ENCODE data around the gene NAT8L.

Gene NAT8L

DNA sequence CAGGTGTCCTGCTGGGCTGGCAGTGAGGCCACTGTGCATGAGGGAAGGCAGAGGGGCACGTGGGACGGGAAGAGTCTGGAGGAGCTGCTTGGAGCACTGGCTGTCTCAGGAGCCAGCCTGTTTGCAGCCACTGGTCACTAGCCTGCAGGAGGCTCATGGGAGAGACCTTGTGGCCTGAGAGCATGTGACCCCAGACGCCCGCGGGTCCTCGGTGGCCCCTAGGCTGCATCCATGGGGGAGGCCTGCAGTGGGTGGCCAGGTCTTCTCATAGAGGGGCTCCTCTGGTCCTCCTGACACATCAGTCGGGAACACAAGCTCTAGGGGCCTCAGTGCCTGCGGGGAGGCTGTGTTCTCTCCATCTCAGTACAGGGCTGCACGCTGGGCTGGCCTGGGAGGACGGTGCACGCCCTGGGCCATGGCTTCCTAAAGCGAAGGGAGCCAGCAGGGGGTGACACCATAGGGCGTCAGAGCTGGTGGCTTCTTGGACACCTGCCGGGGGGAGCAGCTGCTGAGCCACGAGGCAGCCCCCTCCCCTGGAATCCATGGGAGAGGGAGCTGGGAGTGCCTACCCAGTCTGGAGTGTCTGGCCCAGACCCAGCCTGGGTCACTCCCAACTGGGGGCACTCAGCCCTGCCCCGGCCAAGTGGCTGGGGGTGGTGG lies 12.3 kb downstream of the NAT8L start:
- intact Hi-C loops (cut with DNase I): no loop called here
- DNase-seq: peak in 5 of 42 donors; percentile 23 to 55 (median 39)

DNA sequence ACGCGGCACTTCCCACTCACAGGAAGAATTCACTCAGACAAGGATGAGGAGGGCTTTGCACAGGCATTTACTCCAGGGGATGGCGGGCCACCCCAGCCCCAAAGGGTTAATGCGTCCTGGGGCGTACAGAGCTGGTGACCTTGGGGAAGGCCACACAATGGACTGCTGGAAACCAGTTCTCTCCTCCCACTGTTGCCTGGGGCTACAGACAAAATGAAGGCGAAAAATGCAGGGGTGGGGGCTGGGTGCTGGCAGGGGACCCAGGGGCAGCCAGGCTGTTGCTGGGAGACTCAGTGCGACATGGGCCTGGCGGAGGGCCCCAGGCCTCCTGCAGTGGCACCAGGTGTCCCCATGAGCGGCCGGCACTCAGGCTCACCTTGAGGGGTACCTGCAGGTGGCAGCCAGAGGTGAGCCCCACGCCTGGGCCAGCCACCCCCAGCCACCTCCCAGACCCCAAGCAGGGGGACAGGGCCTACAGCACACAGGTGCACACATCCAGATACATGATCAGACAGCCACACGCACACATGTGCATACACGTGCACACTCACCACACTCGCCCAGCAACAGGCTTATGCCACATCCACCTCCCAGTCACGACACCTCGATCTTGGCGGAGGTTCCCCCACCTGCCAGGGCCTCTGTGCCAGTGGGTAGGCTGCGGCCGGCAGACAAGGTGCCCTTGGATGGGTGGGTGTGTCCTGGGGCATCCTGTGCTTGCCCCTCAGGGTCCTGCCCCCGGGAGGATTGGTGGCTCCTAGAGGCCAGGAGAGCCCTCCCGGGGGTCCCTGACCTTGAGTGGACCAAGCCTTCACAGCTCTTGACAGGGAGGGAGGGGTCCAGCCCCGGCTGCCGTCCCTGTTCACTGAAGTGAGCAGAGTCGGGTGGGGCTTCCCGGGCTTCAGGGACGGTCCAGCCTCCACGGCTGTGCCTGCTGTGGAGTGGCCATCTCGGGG lies 13.1 kb downstream of the NAT8L start:
- peak in 16 of 42 donors; percentile 9 to 79 (median 56) for DNase-seq
- intact Hi-C loops (cut with DNase I): no loop called here

DNA sequence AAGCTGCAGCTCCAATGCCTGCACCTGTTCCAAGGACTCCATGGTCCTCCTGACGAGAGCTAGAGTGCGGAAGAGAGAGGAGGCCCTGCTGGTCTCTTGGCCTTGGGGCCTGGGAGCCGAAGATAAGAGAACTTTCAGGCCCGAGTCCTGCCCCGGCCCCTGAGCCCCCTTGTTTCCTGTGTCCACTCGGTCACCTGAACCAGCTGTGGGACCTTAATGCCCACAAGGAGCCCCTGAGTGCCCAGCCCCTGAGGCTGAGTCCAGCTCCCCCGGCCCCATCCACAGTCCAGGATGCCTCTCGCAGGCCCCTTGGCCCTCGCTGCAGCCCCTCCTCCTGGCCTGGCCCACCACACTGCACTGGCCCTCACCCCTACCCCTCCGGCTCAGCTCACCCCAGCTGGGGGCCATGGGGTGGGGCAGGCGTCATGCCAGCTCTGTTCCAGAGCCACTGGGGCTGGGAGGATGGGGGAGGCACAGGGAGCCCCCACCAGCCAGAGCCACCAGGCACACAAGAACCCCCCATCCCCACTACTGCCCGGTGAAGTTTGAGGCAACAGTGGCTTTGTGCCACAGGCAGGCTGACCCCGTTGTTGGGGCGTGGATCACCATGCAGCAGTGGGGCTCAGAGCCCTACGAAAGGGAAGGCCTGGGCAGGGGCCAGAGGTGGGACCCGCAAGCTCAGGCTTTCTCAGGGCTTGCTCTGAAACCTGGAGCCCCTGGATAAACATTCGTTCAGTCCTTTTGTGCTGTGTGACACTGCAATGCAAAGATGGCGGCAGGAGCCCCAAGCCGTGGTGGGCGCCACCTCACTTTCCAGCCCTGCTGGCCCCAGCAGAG lies 14.1 kb downstream of the NAT8L start:
- intact Hi-C loops (cut with DNase I): no loop called here
- DNase-seq: peak in 3 of 42 donors; percentile 11 to 15 (median 15)

DNA sequence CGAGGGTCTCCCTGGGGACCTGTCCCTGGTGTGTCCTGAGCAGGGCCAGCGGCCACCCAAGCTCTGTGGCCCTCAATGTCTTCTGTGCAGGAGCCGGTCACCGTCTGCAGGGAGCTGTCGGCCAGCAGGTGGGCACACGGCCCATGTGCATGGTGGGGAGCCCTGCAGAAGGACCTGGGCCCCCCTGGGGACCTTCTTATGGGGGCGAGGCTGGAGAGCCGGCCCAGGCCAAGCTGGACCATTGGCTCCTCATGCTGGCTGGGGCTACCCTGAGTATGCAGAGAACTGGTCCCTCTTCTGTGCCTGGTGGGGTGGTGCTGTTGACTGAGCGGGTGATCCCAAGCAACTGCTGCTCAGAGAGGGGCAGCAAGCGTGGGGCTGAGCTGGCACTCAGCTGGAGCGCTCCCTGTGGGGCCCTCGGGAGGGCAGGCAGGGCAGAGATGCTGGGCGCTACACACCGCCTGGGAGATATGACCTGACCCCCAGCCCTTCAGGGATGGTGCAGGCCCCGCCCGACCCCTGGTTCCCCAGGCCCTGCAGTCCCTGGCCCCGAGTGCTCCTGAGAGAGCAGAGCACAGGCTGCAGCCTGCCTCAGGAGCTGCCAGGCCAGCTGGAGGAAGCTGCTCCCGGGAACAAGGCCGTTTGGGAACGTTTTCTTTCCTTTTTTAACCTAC lies 14.8 kb downstream of the NAT8L start:
- DNase-seq: peak in 2 of 42 donors; percentile 8 to 20
- intact Hi-C loops (cut with DNase I): no loop called here

DNA sequence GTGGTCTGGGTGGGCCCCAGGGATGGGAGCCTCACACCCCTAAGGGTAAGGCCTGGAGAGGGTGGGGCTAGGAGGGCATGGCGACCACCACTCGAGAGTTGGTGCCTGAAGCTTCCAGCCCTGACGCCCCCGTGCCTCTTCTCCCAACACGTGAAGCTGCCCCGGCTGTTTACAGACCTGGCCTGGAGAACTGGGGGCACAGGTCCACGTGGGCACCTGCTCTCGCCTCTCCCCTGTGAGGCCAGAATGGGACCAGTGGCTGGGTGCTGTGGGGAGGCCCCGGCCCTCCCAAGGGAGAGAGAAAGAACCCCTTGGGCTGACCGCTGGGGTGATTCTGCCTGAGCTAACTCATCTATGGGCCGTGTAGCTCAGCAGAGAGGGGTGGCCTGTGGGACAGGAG lies 15.5 kb downstream of the NAT8L start:
- intact Hi-C loops (cut with DNase I): no loop called here
- peak in 1 of 42 donors; percentile 18 for DNase-seq

DNA sequence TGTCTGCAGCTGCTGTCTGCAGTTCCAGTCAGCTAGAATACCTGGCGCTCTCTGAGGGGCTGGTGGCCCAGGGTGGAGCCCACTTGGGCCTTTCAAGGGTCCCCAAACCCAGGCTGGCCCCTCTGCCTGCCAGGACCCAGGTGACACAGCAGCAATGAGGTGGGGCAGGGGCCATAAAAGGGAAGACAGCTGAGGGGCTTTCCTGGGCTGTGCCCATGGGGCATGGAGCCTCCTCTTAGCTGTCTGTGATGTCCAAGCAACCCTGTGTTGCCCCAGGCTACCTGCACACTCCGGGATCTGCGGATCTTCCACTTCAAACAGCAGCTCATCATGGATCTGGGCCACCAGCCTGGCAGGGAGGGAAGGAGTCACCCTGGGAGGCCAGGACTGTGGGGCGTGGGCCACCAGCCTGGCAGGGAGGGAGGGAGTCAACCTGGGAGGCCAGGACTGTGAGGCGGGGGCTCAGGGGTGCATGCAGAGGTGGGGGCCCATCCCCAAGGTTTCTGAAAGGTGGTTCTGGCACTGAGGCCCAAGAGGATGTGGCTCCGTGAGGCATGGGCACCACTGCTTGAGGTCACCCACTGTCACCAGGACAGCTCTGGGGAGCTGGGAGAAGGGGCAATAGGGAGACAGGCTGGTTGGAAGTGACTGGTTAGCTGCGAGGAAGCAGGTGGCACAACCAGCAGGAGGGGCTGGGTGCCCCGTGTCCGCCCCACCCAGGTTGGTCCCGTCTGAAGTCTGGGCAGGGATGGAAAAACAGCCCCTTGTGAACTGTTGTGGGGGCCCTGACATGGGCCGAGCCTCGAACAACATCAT lies 16.3 kb downstream of the NAT8L start:
- peak in 7 of 42 donors; percentile 5 to 22 (median 12) for DNase-seq

DNA sequence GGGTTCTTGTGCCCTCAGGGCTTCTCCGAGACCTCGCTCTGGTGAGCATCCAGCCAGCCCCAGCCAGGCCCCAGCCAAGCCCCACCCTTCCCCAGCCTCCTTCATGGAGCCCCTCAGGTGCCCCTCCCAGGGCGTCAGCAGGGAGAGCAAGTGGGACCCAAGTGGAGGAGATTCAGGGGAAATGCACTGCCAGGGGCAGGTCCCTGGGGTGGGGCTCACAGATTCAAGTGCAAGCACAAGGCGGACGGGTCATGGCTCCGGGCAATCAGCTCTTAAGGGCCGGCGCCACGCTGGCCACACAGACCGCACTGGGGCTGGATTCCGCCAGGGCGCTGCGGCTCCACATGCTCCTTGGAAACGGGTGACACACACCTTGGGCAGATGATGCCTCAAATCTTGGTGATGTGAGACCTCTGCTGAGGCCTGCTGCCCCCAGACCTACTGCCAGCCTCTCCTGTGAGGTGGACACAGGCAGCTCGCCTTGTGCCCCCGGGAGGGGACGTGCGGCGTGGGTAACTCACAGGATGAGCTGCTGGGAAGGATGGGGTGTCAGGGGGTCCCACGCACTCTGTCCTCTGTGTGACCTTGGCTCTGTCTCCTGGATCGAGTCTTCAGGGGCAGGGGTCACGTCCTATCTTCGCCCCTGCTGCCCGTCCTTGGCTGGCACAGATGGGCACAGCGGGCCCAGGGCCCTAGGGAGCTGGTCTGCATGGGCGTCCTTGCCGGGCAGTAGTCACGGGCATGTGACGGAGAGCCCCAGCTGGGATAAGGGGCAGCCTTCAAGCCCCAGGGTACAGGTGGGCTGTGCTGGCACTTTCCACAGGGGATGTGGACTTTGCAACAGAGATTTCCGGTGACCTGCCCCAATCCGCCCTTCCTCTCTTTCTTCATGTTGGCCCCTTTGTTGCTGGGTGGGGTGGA lies 17.1 kb downstream of the NAT8L start:
- DNase-seq: peak in 9 of 42 donors; percentile 4 to 34 (median 11)
- intact Hi-C loops (cut with DNase I): no loop called here

More for the DNA sequence above, 16.3 kb downstream of the NAT8L start:
- intact Hi-C loops (cut with DNase I): no loop called here

DNA sequence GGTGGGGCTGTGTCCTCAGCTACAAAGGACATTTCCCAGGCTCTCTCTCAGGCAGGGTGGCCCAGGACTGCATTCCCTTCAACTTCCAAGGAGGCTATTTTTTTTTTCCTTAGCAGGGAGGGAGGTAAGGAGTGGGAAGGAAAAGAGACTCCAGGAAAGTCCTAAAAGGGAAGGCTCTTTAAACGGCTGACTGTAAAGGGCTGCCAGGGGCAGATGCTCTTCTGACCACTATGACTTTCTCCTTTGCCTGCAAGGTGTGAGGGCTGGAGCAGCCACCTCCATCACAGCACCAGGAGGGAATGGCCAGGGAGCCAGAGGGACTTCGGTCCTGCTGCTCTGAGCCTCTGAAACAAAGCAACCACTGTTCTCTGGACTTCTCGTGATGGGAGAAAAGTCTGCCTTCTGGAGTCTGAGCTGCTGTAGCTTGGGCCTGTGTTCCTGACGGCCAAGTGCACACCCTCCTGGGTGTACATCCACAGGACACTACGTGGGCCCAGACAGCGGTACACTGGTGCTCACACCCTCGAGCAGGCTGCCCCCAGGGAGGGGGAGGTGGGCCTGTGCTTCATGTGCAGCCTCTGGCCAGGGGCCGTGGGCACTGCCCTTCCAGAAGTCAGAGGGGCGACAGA lies 17.9 kb downstream of the NAT8L start:
- intact Hi-C loops (cut with DNase I): no loop called here

DNA sequence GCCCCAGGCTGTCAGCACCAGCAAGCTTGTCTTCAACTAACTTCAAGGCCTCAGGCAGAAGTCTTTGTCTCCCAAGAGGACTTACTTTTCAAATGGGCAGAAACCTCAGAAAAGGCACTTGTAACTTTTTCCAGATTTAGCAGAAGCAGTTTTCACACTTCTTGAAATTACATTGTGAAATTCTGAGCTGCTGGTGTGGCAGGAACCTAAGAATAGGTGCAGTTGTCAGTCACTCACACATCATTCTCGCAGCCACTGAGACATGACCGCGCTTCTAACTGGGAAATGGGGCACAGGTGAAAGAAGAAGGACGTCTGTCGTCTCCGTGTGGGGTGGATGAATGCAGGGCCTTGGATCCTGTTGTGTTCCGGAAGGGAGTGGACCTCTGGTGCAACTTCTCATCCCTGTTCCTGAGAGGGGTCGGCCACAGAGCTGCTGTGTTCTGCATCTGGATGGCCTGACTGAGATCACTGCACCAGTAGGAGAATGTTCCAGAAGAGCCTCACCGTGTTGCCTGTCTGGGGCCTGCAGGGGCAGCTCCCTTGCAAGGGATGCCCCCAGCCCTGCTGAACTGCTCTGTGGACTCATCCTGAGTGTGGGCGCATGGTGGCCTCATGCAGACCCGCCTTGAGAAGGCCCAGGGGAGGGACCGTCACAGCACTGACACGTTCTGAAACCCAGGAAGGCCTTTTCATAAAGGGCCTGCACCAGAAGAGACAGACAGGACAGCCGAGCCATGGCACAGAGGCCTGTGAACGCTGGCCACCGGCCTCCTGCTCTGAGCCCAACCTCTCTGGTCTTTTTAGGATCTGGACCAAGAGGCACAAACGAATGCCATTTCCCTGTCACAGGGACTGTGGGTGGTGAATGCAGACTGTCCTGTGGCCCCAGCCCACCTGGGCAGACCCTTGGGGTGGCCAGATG lies 18.7 kb downstream of the NAT8L start:
- intact Hi-C loops (cut with DNase I): no loop called here
- DNase-seq: peak in 7 of 42 donors; percentile 2 to 36 (median 23)

More for the DNA sequence above, 17.9 kb downstream of the NAT8L start:
- DNase-seq: peak in 8 of 42 donors; percentile 7 to 36 (median 19)

DNA sequence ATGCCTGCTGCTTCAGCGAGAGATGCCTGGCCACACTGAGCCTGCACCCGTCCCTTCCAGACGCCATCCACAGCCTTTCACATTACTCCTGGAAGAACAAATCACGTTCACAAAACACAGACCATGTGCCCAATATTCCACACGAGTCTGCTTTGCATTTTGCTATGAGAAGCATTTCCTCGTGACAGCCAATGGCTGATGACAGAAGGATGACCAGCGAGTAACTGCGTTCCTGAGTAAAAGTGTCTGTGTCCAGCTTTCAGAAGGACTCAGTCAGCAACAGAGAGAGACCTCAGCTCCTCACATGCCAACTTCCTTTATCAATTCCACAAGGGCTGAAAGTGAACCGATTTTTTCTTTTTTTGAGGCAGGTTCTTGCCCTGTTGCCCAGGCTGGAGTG lies 19.5 kb downstream of the NAT8L start:
- DNase-seq: peak in 4 of 42 donors; percentile 7 to 19 (median 16)
- intact Hi-C loops (cut with DNase I): no loop called here

DNA sequence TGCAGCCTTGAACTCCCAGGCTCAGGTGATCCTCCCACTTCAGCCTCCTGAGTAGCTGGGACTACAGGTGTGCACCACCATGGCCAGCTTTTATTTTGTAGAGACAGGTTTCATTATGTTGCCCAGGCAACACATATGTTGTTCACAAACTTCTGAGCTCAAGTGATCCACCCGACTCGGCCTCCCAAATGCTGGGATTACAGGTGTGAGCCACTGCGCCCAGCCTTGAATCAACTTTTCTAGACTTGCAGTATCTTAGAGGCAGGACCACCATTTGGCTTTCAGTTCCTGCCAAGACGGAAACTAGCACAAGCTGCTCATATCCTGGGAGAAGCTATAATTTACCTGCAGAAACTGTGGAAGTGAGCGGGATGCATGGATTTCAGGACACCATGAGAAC lies 19.9 kb downstream of the NAT8L start:
- peak in 10 of 42 donors; percentile 1 to 23 (median 6) for DNase-seq

DNA sequence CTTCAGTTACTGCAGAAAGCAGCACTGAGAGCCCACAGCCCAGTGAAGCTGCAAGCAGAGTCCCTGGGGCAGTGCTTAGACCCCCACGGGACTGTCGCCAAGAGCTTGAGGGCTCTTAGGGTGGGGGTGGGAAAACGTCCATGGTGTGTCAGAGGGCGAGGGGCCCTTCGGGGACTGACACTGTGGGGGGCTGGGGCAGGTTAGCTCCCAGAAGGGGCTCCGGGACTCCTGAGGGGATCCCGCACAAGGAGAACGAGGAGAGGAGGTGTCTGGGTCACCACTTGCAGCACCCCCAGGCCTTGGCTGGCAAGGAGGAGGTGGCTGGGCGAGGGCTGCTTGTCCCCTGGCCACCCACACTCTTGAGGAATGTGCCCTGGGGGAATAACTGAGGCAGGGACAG lies 20.8 kb downstream of the NAT8L start:
- DNase-seq: peak in 11 of 42 donors; percentile 0 to 20 (median 2)
- intact Hi-C loops (cut with DNase I): no loop called here

More for the DNA sequence above, 19.9 kb downstream of the NAT8L start:
- intact Hi-C loops (cut with DNase I): no loop called here

DNA sequence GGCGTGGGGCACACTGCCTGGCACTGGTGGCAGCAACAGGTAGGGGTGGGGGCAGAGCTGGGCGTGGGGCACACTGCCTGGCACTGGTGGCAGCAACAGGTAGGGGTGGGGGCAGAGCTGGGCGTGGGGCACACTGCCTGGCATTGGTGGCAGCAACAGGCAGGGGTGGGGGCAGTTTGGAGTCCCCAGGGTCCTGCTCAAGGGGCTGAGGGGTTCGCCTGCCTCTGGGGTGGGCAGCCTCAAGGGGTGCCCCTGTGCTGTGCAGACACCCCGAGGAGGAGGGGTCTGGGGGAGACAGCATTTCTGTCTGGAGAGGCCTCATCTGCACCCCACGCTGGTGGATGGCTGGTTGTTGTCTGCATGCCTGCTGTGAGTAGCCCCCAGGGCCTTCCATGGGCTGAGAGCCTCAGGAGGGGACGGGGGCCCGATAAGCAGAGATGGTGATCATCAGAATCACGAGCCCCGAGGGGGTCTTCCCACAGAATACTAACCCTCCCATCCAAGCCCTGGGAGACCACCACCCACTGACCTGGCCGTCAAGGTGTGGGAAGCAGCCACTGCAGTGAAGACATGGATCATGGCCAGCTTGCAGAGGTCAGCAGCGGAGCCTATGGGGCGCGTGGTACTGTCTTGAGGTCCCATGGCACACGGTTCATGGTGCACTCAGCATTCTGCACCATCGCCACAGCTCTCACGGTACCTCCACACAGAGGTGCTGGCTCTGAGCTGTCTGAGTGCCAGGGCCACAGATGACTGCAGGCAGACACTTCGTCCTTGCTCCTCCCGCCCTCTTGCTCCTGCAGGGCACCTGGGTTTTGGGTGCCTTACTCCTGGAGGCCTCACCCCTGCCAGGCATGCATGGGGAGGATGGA lies 21.5 kb downstream of the NAT8L start:
- intact Hi-C loops (cut with DNase I): no loop called here
- DNase-seq: peak in 13 of 42 donors; percentile 4 to 27 (median 8)

DNA sequence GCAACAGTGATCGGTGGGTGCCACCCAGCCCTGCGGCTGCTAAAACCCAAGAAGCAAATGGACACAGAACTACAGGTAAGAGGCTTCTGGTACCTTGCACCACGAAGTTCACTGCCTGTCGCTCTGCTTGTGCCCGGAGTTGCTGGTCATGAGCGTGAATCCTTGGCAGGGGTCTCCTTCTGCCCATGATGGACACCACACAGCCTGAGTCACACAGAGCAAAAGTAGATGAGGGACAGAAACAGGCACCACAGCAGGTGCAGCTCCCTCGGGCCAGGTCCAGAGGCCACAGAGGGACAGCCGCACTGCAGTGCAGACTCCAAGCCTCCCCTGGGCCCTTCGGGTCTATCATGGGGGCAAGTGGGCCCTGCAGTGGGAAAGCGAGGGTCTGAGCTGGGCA lies 22.4 kb downstream of the NAT8L start:
- intact Hi-C loops (cut with DNase I): no loop called here
- peak in 8 of 42 donors; percentile 1 to 41 (median 8) for DNase-seq

All from head of caudate nucleus (tissue), 42 donors.